Thyroid gland (tissue), 4 donors: Measurements from ENCODE around the gene SLC35E2B.
"Not testable (repeated sequence)": the region's sequence is repeated elsewhere in the genome, so short reads cannot be mapped to it uniquely, and the experiment has no call there.

Experiments used
- CTCF ChIP-seq, 6 experiments: fragments of 200-600 bp in 3 of 6; fragments of 450-650 bp in 3 of 6; sonication (generic) in 3 of 6; IDR thresholded peaks; one replicate each; pipeline ENCODE4 v1.5.1; 2016 to 2019; ENCODE audit warnings: antibody characterized with exemption in 6 of 6, mild to moderate bottlenecking in 2 of 6, inconsistent platforms in 1 of 6, moderate library complexity in 1 of 6
- POLR2A ChIP-seq, 2 donors: fragments of 450-650 bp; IDR thresholded peaks; one replicate each; pipeline ENCODE4 v1.6.1; 2017; ENCODE audit warnings: antibody characterized with exemption in 2 of 2, mild to moderate bottlenecking in 2 of 2, moderate library complexity in 1 of 2

- not testable (repeated sequence) for TF ChIP-seq POLR2A, CTCF (IDR thresholded peaks at IDR 0.05)
These were observed 1.2 kb downstream of the SLC35E2B start for GRCh38 chr1:1691443-1691842.
